ENCODE results near the gene CLIC4.
"Not testable (repeated sequence)": the region's sequence is repeated elsewhere in the genome, so short reads cannot be mapped to it uniquely, and the experiment has no call there.

The CLIC4 gene

DNA sequence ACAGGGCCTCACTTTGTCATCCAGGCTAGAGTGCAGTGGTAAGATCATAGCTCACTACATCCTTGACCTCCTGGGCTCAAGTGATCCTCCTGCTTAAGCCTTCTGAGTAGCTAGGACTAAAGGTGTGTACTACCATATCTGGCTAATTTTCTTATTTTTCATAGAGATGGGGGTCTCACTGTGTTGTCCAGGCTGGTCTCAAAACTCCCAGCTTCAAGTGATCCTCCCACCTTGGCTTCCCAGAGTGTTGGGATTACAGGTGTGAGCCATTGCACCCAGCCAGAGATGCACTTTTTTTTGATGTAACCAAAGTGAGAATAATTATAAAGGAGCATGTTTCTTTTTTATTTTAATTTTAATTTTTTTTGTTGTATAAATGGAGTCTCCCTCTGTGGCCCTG is 28.4 kb downstream of the CLIC4 start:
- DNase-seq (ENCODE audit: low read depth), result no peak

DNA sequence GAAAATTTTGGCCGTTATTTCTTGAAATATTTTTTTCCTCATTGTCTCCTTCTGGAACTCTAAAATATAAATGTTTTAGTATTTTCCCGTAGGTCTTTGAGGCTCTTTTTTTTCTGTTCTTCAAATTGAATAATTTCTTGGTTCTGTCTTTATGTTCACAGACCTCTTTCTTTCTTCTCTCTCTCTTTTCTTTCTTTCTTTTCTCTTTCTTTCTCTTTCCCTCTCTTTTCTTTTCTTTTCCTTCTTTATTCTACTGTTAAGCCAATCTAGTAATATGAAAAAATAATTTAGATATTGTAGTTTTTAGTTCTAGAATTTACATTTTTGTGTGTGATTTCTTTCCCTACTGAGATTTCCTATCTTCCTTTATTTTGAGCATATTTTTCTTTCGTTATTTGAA is 30.1 kb downstream of the CLIC4 start:
- no peak for DNase-seq (ENCODE audit: low read depth)

DNA sequence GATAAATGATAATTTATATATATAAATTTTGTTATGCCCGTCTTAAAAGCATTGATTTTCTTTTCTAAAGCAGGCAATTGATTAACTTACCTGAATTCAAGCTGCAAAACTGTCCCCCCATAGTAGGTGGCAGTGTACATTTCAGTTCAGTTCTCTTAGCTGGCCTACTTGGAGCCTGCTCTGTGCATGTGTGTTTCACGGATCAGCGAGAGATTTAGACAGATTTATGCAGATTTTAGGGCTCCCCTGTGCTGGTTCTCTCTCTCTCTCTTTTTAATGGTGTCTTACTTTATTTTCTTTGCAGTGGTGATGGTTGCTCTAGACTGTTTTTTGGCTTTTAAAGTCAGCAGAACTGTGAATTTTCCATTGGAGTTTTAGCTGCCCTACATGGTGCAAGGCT is 30.7 kb downstream of the CLIC4 start:
- no peak for DNase-seq (ENCODE audit: low read depth)

DNA sequence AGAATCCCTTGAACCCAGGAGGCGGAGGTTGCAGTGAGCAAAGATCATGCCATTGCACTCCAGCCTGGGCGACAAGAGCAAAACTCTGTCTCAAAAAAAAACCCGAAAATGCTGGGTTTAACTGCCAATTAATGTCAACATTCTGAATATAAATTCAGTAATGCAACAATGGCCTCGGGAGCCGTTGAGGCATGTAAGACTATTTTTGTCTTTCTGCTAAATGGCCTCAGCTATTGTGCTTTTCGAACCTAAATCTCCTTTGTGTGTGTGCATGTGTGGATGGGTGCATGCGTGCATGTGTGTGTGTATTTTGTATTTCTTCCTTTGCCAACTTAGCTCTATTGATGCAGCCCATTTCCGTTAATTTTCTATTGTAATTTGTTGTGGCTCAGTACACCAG is 31.6 kb downstream of the CLIC4 start:
- DNase-seq (ENCODE audit: low read depth), result no peak

DNA sequence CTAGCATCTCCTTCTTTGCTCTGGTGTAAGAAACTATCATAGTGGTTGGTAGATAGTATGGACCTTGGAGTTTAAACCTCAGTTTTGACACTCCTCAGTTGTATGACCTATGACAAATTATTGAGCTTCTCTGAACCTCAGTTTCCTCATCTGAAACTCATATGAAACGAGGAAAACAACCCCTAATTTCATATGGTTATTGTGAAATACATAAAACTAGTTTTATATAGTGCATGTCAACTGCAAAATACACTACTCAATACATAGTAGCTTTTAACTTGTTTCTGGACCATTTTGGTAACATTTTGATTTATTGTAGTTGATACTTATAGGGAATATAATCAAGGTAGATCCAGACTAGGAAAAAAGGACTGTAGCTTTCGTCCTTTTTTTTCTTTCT is 32.9 kb downstream of the CLIC4 start:
- DNase-seq (ENCODE audit: low read depth), result no peak

DNA sequence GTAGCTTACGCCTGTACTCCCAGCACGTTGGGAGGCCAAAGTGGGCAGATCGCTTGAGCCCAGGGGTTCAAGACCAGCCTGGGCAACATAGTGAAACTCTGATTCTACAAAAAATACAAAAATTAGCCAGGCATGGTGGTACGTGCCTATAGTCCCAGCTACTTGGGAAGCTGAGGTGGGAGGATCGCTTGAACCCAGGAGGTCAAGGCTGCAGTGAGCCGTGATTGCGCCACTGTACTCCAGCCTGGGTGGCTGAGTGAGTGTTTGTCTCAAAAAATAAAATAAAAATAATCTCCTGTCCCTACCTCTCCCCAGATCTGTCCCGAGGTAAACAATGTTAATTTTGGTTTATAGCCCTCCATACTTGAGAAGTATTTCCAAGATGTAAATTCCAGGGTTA is 34.0 kb downstream of the CLIC4 start:
- DNase-seq (ENCODE audit: low read depth), result not testable (repeated sequence)

DNA sequence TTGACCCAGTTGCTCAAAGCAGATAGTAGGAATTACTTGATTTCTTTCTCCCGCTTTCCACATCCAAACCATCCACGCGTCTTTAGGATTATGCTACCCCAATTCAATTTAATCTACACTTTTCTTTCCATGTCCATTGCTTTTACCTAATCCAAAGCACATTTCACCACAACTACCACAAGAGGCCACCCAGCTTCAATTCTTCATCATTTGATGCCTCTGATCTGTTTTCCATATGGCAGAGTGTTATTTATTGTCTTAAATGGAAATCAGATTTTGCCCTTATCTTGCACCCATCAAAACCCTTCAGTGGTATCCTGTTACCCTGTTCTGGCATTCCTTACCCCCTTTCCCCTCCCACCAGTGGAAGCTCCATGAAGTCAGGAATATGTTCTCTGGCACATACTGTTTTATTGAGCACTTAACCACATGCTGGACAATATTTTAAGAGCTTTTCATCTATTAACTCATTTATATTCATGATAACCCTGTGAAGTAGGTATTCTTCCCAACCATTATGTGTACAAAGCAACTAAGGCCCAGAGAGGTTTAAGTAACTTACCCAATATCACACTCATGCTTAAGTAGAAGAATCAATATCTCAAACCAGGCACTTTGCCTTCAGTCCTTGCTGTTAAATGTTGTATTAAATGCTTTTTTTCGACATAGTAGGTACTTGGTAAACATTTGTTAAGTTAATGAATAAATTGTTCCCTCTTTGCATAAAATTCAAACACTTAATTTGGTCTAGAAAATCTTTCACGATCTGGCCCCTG is 34.6 kb downstream of the CLIC4 start:
- no peak for DNase-seq (ENCODE audit: low read depth)

DNA sequence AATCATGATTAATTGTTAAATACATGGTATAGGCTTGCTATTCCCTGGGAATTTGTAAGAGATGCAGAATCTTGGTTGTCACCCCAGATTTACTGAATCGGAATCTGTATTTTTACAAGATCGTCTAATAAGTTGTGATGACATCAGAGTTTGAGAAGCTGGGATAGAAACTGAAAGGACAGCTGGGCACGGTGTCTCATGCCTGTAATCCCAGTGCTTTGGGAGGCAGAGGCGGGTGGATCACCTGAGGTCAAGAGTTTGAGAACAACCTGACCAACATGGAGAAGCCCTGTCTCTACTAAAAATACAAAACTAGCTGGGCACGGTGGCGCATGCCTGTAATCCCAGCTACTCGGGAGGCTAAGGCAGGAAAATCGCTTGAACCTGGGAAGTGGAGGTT is 35.4 kb downstream of the CLIC4 start:
- not testable (repeated sequence) for DNase-seq (ENCODE audit: low read depth)

DNA sequence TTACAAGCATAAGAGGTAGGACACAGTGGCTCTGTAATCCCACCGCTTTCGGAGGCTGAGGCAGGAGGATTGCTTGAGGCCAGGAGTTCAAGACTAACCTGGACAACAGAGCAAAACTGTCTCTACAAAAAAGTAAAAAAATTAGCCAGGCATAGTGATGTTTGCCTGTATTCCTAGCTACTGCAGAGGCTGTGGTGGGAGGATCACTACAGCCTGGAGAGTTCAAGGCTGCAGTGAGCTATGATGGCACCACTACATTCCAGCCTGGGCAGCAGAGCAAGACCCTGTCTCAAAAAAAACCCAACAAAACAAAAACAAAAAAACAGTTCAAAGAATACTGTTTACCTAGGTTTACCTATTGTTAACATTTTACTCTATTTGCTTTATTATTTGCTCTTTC is 37.4 kb downstream of the CLIC4 start:
- no peak for DNase-seq (ENCODE audit: low read depth)

DNA sequence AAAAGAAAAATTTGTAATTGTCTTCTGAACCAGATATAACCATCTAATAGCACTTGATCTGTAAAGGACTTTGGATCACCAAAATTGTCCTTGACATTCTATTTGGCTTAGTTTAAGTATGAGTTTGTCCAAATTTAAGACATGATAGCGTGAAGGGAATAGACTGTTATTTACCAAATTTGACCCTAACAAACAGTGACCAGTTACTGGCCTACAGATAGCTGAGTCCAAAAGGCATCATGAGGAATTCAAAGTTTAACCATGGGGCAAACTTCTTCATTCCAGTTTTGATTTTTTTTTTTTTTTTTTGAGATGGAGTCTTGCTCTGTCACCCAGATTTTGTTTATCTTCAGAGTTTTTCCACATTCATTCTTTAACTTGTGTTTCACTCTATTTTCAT is 38.5 kb downstream of the CLIC4 start:
- no peak for DNase-seq (ENCODE audit: low read depth)

DNA sequence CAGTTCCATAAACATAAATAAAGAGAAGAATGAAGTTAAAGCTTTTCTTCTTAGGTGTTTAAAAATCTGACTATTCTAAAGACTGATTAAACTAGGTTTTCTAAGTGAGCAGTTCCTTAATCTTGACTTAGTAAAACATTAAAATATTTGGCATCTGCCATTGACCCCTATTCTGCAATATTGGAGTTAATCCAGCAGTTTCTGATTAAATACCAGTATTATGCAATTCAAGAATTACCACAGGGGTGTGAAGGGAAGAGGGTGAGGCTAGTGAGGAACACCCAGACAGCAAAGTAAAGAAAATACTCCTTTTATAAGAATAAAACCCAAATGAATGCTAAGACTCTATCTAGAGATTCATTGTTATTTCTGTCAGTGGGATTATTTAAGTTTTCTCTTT is 40.9 kb downstream of the CLIC4 start:
- no peak for DNase-seq (ENCODE audit: low read depth)

DNA sequence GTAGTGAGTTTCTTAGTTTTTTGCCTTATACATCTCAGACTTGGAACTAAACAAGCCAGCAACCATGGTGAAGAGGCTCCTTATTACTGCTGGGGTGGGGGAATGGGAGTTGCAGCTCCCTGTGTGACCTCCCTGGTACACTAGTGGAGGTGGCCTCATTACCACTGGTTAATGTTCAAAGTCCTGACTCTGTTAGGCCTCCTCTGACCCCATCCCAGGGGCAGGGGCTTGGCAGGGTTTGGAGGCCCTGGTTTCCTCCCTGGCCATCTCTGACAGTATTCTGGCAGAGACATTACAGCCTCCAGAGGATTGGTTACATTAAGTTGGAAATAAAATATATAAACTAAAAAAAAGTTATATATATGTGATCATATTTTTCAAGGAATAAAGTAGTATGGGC is 45.2 kb downstream of the CLIC4 start:
- no peak for DNase-seq (ENCODE audit: low read depth)

DNA sequence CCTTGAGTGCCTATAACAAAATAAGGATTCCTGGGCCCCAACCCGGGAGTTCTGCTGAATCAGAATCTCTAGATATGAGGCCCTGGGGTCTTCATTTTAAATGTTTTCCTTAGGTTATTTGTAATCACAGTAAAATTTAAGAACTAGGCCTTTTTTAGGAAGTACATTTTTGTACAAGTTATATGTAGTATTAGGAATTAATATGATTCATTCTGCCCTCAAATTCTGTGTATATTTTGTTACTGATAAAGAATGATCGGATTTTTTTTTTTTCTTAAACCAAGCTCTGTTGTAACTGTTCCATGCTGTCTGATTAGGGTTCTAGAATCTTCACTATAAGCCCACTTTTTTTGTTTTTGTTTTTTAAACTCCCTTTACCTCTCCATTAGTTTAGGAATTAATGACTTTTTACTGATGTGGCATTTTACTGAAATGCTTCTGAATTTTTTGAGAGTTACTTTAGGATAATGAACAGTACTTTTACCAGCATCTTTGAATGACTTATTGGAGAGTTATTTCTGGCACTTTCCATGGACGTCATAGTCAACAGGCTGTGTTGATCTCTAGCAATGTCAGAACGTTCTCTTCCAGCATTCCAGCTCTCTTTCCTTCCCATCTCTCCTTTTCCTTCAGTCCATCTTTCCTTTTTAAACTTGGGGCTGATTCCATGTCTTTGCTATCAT is 48.3 kb downstream of the CLIC4 start:
- no peak for DNase-seq (ENCODE audit: low read depth)

DNA sequence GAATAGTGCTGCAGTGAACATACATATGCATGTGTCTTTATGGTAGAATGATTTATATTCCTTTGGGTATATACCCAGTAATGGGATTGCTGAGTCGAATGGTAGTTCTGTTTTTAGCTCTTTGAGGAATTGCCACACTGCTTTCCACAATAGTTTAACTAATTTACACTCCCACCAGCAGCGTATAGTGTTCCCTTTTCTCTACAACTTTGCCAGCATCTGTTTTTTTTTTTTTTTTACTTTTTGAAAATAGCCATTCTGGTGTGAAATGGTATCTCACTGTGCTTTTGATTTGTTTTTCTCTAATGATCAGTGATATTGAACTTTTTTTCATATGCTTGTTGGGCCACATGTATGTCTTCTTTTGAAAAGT is 48.9 kb downstream of the CLIC4 start:
- not testable (repeated sequence) for DNase-seq (ENCODE audit: low read depth)

DNA sequence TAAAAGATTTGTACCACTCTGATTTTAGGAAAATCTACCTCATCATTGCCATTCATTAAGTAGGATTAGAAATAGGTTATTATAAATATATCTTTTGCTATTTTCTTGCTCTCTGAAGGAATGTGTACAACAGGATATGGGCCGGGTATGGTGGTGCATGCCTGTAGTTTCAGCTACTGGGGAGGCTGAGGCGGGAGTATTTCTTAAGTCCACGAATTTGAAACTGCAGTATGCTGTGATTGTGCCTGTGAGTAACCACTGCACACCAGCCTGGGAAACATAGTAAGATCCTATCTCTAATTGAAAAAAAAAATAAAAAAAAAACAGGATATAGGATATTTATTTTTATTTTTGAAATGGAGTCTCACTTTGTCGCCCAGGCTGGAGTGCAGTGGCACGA is 50.0 kb downstream of the CLIC4 start:
- no peak for DNase-seq (ENCODE audit: low read depth)

DNA sequence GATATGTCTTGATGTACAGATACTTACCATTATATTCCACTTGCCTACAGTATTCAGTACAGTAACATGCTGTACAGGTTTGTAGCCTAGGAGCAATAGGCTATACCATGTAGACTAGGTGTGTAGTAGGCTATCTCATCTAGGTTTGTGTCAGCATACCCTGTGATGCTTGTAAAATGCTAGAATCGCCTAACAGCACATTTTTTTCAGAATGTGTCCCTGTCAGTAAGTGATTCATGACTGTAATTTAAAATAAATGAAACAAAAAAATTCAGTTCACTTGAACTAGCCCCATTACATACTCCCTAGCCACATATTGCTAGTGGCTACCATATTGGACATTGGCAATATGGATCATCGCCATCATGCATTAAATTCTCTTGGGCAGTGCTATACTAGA is 51.3 kb downstream of the CLIC4 start:
- no peak for DNase-seq (ENCODE audit: low read depth)

DNA sequence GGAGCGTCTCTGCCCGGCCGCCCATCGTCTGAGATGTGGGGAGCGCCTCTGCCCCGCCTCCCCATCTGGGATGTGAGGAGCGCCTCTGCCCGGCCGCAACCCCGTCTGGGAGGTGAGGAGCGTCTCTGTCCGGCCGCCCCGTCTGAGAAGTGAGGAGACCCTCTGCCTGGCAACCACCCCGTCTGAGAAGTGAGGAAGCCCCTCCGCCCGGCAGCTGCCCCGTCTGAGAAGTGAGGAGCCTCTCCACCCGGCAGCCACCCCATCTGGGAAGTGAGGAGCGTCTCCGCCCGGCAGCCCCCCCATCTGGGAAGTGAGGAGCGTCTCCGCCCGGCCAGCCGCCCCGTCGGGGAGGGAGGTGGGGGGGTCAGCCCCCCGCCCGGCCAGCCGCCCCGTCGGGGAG is 54.0 kb downstream of the CLIC4 start:
- not testable (repeated sequence) for DNase-seq (ENCODE audit: low read depth)

DNA sequence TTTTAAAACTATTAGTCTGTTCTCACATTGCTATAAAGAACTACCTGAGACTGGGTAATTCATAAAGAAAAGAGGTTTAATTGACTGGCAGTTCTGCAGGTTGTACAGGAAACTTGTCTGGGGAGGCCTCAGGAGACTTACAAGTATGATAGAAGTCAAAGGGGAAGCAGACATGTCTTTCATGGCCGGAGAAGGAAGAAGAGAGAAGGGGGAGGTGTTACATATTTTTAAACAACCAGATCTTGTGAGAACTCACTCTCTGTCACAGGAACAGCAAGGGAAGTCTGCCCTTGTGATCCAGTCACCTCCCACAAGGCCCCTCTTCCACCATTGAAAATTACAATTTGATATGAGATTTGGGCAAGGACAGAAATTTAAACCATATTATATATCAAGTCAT is 55.9 kb downstream of the CLIC4 start:
- no peak for DNase-seq (ENCODE audit: low read depth)

DNA sequence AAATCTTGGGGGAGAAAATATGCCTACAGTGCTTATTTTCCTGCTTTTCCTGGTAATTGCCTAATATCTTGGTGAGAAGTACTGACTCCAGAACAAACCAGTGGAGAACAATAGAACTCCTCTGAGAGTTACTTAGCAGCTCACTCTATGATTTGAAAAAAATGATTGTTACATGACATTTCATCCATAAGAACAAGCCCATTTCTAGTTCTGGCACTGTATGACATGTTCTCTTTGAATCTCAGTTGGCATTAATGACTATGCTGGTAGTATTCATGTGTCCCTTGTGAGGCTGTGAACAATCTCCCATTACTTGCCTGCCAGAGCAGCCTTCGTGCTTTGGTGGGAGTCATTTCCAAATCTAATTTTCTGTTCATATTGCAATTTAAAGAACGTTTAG is 58.0 kb downstream of the CLIC4 start:
- no peak for DNase-seq (ENCODE audit: low read depth)

DNA sequence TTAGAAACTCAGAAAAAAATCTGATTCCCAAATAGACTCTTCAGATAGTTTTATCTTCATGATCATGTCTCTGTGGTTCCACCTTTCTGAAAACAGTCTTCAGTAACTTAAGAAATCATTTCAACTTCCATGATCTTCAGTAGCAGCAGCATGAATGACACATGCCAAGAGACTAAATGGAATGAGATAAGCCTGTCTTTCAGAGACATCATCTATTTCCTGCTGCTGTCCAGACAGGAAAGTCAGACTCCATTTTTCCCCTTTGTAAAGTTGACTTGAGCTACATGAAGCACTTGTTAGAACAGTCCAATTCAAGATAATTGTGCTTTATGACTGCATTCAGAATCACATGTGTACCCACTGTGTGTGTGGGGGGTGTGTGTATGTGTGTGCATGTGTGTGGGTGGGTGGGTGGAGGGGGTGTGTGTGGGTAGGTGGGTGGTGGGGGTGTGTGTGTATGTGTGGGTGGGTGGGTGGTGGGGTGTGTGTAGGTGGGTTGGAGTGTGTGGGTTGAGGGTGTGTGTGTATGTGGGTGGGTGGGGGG is 58.8 kb downstream of the CLIC4 start:
- no peak for DNase-seq (ENCODE audit: low read depth)

DNA sequence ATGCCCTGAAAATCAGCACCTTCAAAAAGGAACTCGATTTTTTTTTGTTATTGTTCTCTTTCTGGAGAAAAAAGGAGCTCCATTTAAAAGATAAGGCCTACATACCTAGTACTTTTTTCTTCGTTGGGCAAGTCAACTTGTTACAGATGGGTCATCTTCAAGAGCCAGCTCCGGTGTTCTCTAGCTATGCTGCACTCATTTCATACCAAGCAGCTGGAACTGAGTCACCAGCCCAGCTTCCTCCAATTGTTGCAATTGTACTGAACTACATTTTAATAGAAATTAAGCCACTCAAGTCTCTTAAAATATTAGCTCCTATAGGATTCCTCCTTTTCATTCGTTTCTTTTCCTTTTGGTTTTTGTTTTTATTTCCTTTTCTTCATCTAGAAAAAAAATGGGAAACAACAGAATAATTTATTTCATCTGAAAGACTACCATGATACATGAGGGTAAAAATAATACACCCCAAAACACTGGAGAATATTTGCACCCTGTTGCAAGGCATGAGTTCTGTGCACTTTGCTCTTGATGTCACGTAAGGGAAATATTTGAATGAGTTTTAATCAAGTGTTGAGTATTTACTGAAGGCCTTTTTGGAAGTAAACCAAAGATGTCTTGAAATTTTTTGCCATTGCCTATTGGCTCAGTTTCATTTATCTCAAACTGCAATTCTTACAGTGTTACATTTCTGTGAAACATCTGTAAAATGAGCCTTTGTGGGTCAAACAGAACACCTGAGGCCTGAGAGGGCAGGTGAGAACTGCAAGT is 60.5 kb downstream of the CLIC4 start:
- no peak for DNase-seq (ENCODE audit: low read depth)

DNA sequence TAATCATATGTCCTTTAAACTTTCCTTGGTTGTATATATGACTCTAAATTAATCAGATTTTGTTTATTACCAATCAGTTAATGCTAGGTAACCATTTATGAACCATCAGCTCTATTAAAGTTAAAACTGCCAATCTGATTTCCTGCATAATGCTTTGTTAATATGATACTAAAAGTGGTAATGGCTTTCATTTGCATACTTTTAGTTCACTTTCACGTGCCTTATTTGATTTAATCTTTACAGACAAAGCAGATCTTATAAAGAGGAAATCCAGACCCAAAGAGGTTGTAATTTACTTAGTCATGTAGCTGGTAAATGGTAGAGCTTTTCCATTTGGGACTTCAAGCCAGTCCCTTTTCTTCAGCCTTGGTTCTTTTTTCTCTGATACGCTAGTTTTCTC is 61.3 kb downstream of the CLIC4 start:
- no peak for DNase-seq (ENCODE audit: low read depth)

DNA sequence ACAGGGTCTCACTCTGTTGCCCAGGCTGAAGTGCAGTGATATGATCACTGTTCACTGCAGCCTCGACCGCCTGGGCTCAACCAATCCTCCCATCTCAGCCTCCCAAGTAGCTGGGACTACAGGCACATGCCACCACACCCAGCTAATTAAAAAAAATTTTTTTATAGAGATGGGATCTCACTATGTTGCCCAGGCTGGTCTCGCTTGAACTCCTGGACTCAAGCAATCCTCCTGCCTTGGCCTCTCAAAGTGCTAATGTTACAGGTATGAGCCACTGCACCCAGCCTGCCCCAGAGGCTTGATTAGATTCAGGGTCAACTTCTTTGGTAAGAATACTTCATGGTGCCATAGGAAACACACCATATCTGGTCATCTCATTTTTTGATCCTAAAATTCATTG is 66.2 kb downstream of the CLIC4 start:
- not testable (repeated sequence) for DNase-seq (ENCODE audit: low read depth)

Data from activated T-cell treated with anti-CD3 and anti-CD28 coated beads for 24 hours (primary cell).